HCT116 (cell line): ENCODE results near the gene STARD3.

Source experiments
- CBX3 ChIP-seq: IDR thresholded peaks from 2 replicates; pipeline ENCODE4 v1.6.1; 2012; ENCODE audit warnings: low read depth
- FOSL1 ChIP-seq: IDR thresholded peaks from 2 replicates; pipeline ENCODE4 v1.6.1; 2012; ENCODE audit warnings: low read depth

- TF ChIP-seq CBX3: no peak
- TF ChIP-seq FOSL1: no peak
Observed at GRCh38 chr17:39653316-39653661, 16.3 kb downstream of the STARD3 start.
